Right lobe of liver (tissue), 4 donors: Measurements from ENCODE around the gene UGT1A3.

ENCODE experiments used
- POLR2A ChIP-seq: fragments of 450-650 bp; IDR thresholded peaks from one replicate; pipeline ENCODE4 v1.6.1; 2017; ENCODE audit warnings: antibody characterized with exemption, mild to moderate bottlenecking
- TF ChIP-seq, protein P1 (sequence below), 4 donors: fragments of 200-600 bp in 3 of 4; fragments of 450-650 bp in 1 of 4; IDR thresholded peaks; one replicate each; pipeline versions ENCODE4 v1.5.1 to v1.8.0; 2016 to 2022; ENCODE audit warnings: antibody characterized with exemption in 4 of 4, mild to moderate bottlenecking in 2 of 4
- donor health status: DM: no; HTN: no; CAD: no.
- donor health status: DM: no; HTN: no; CAD: no.
- donor health status: DM: no; HTN: yes; CAD: no.

DNA sequence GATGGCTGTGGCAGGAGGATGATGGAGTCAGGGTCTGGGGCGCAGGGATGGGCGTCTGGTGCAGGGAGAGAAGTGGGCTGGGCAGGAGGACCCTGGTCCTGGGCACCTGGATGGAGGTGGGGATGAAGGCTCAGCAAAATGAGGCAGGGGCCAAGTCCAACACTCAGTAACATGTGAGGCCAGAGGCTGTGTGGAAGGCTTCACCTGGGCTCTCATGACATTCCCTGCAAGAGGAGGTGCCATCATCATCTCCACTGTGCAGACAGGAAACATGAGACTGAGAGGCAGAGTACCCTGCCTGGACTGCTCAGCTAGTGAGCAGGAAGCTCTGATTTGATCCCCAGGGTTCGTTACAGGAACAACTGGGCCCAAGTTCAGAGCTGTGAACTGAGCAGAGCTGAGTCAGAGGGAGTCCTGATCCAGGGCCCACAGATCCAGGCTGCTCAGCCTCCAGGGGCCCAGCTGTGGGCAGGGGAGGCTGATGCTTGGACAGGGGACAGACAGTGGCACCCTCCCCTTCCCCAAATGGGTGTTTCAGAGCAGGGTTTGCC lies 88.6 kb downstream of the UGT1A3 start:
- TF ChIP-seq, protein P1, sequence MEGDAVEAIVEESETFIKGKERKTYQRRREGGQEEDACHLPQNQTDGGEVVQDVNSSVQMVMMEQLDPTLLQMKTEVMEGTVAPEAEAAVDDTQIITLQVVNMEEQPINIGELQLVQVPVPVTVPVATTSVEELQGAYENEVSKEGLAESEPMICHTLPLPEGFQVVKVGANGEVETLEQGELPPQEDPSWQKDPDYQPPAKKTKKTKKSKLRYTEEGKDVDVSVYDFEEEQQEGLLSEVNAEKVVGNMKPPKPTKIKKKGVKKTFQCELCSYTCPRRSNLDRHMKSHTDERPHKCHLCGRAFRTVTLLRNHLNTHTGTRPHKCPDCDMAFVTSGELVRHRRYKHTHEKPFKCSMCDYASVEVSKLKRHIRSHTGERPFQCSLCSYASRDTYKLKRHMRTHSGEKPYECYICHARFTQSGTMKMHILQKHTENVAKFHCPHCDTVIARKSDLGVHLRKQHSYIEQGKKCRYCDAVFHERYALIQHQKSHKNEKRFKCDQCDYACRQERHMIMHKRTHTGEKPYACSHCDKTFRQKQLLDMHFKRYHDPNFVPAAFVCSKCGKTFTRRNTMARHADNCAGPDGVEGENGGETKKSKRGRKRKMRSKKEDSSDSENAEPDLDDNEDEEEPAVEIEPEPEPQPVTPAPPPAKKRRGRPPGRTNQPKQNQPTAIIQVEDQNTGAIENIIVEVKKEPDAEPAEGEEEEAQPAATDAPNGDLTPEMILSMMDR (IDR thresholded peaks at IDR 0.05): no peak
- TF ChIP-seq POLR2A: no peak
